Measurements from ENCODE around the gene POLDIP3.

GRCh38 chr22:42612336-42612735 lies 2.3 kb downstream of the POLDIP3 start:
- TF ChIP-seq CTCF (IDR thresholded peaks at IDR 0.05) (no peak), POLR2A (IDR thresholded peaks at IDR 0.05) (no peak)
